ENCODE results near the gene PDGFB.
A peak's percentile ranks its signal among the peaks of the same experiment; 100 is the strongest.

Gene PDGFB

GRCh38 chr22:39208013-39208680 is 36.6 kb downstream of the PDGFB start:
- no peak for DNase-seq (ENCODE audit: low read depth in 4 of 4, low spot score in 1 of 4)

- DNase-seq (ENCODE audit: low read depth in 4 of 4, low spot score in 1 of 4), result no peak
Observed at GRCh38 chr22:39207141-39208012, 37.4 kb downstream of the PDGFB start.

GRCh38 chr22:39206491-39206890 is 38.3 kb downstream of the PDGFB start:
- no peak for DNase-seq (ENCODE audit: low read depth in 4 of 4, low spot score in 1 of 4)

GRCh38 chr22:39205344-39206021 is 39.3 kb downstream of the PDGFB start:
- DNase-seq (ENCODE audit: low read depth in 4 of 4, low spot score in 1 of 4), result peak in 1 of 4 experiments; percentile 4

GRCh38 chr22:39204216-39204615 is 40.6 kb downstream of the PDGFB start:
- DNase-seq (ENCODE audit: low read depth in 4 of 4, low spot score in 1 of 4), result no peak

- no peak for DNase-seq (ENCODE audit: low read depth in 4 of 4, low spot score in 1 of 4)
Observed at GRCh38 chr22:39197578-39197977, 47.2 kb downstream of the PDGFB start.

- no peak for DNase-seq (ENCODE audit: low read depth in 4 of 4, low spot score in 1 of 4)
Observed at GRCh38 chr22:39194098-39194497, 50.7 kb downstream of the PDGFB start.

GRCh38 chr22:39188809-39189208 is 56.0 kb downstream of the PDGFB start:
- no peak for DNase-seq (ENCODE audit: low read depth in 4 of 4, low spot score in 1 of 4)

- DNase-seq (ENCODE audit: low read depth in 4 of 4, low spot score in 1 of 4), result no peak
Observed at GRCh38 chr22:39185601-39186012, 59.2 kb downstream of the PDGFB start.

- DNase-seq (ENCODE audit: low read depth in 4 of 4, low spot score in 1 of 4), result no peak
Observed at GRCh38 chr22:39184586-39185577, 59.9 kb downstream of the PDGFB start.

GRCh38 chr22:39183991-39184585 is 60.7 kb downstream of the PDGFB start:
- no peak for DNase-seq (ENCODE audit: low read depth in 4 of 4, low spot score in 1 of 4)

- DNase-seq (ENCODE audit: low read depth in 4 of 4, low spot score in 1 of 4), result no peak
Observed at GRCh38 chr22:39182478-39183030, 62.2 kb downstream of the PDGFB start.

- no peak for DNase-seq (ENCODE audit: low read depth in 4 of 4, low spot score in 1 of 4)
Observed at GRCh38 chr22:39181778-39182177, 63.0 kb downstream of the PDGFB start.

GRCh38 chr22:39181356-39181755 is 63.4 kb downstream of the PDGFB start:
- DNase-seq (ENCODE audit: low read depth in 4 of 4, low spot score in 1 of 4), result no peak

GRCh38 chr22:39179841-39180335 is 64.9 kb downstream of the PDGFB start:
- DNase-seq (ENCODE audit: low read depth in 4 of 4, low spot score in 1 of 4), result no peak

GRCh38 chr22:39179401-39179827 is 65.4 kb downstream of the PDGFB start:
- DNase-seq (ENCODE audit: low read depth in 4 of 4, low spot score in 1 of 4), result no peak

GRCh38 chr22:39178206-39179111 is 66.3 kb downstream of the PDGFB start:
- DNase-seq (ENCODE audit: low read depth in 4 of 4, low spot score in 1 of 4), result no peak

GRCh38 chr22:39177791-39178190 is 67.0 kb downstream of the PDGFB start:
- DNase-seq (ENCODE audit: low read depth in 4 of 4, low spot score in 1 of 4), result no peak

GRCh38 chr22:39177456-39177775 is 67.4 kb downstream of the PDGFB start:
- no peak for DNase-seq (ENCODE audit: low read depth in 4 of 4, low spot score in 1 of 4)
